Left hindlimb (tissue), 1 donor: ENCODE results near the gene H2AZ2.
A peak's percentile ranks its signal among the peaks of the same experiment; 100 is the strongest.
"Not testable (repeated sequence)": the region's sequence is repeated elsewhere in the genome, so short reads cannot be mapped to it uniquely, and the experiment has no call there.

Experiments
- DNase-seq: peaks from one replicate; pipeline ENCODE4 v3.0.0-alpha.2; 2018

The H2AZ2 gene

GRCh38 chr7:44847920-44848634, at the start of gene H2AZ2:
Gene H2AZ2 (minus strand): TSS chr7:44848087. CDS start chr7:44847971, 116 bp downstream.
- peak; percentile 100 for DNase-seq

GRCh38 chr7:44897309-44897708, 49.4 kb upstream of the H2AZ2 start:
- DNase-seq = no peak

- DNase-seq = peak; percentile 64
Measured at GRCh38 chr7:44894888-44895580, 47.1 kb upstream of the H2AZ2 start.

- no peak for DNase-seq
Measured at GRCh38 chr7:44893710-44894234, 45.9 kb upstream of the H2AZ2 start.

- DNase-seq = no peak
Measured at GRCh38 chr7:44891791-44892190, 43.9 kb upstream of the H2AZ2 start.

GRCh38 chr7:44891372-44891771, 43.5 kb upstream of the H2AZ2 start:
- no peak for DNase-seq

- peak; percentile 49 for DNase-seq
Measured at GRCh38 chr7:44889086-44889781, 41.3 kb upstream of the H2AZ2 start.

GRCh38 chr7:44887293-44887692, 39.4 kb upstream of the H2AZ2 start:
- DNase-seq = no peak

GRCh38 chr7:44885394-44886317, 37.8 kb upstream of the H2AZ2 start, which contains the start of gene PURB:
Gene PURB (minus strand): TSS chr7:44885530. CDS start chr7:44885348, 182 bp downstream.
- peak; percentile 95 for DNase-seq

- DNase-seq = peak; percentile 84
Measured at GRCh38 chr7:44884621-44885393, 36.9 kb upstream of the H2AZ2 start.

GRCh38 chr7:44883961-44884620, 36.2 kb upstream of the H2AZ2 start:
- DNase-seq = peak; percentile 30

GRCh38 chr7:44882899-44883298, 35.0 kb upstream of the H2AZ2 start:
- DNase-seq = no peak

- DNase-seq = no peak
Measured at GRCh38 chr7:44881610-44882009, 33.7 kb upstream of the H2AZ2 start.

- no peak for DNase-seq
Measured at GRCh38 chr7:44881066-44881600, 33.2 kb upstream of the H2AZ2 start.

- no peak for DNase-seq
Measured at GRCh38 chr7:44880317-44881018, 32.6 kb upstream of the H2AZ2 start.

- DNase-seq = no peak
Measured at GRCh38 chr7:44876393-44876792, 28.5 kb upstream of the H2AZ2 start.

- DNase-seq = no peak
Measured at GRCh38 chr7:44875241-44875640, 27.4 kb upstream of the H2AZ2 start.

GRCh38 chr7:44872787-44873186, 24.9 kb upstream of the H2AZ2 start:
- no peak for DNase-seq

- DNase-seq = not testable (repeated sequence)
Measured at GRCh38 chr7:44871918-44872317, 24.0 kb upstream of the H2AZ2 start.

GRCh38 chr7:44870780-44871179, 22.9 kb upstream of the H2AZ2 start:
- not testable (repeated sequence) for DNase-seq
